IMR-90 (cell line): ENCODE measurements around the gene MORF4L1.

ENCODE experiments used
- BHLHE40 ChIP-seq: fragments of 150-350 bp; IDR thresholded peaks from 2 replicates; pipeline ENCODE4 v1.6.1; 2016; ENCODE audit warnings: mild to moderate bottlenecking, low read depth, low read length
- CEBPB ChIP-seq: IDR thresholded peaks from 2 replicates; pipeline ENCODE4 v1.6.1; 2012; ENCODE audit warnings: low read depth, low read length, improper control_type of control experiment
- CHD1 ChIP-seq: IDR thresholded peaks from 2 replicates; pipeline ENCODE4 v1.6.1; 2012; ENCODE audit warnings: low read depth, low read length, improper control_type of control experiment
- MAZ ChIP-seq: IDR thresholded peaks from 2 replicates; pipeline ENCODE4 v1.6.1; 2012; ENCODE audit warnings: low read depth, mild to moderate bottlenecking, low read length, improper control_type of control experiment, moderate library complexity, borderline replicate concordance
- MXI1 ChIP-seq: IDR thresholded peaks from 2 replicates; pipeline ENCODE4 v1.6.1; 2012; ENCODE audit warnings: low read depth, mild to moderate bottlenecking, low read length, moderate library complexity, borderline replicate concordance
- NFE2L2 ChIP-seq: fragments of 150-350 bp; IDR thresholded peaks from 2 replicates; pipeline ENCODE4 v1.6.1; 2016; ENCODE audit warnings: low read depth, mild to moderate bottlenecking, low read length
- POLR2A ChIP-seq: IDR thresholded peaks from 2 replicates; pipeline ENCODE4 v1.6.1; 2012; ENCODE audit warnings: mild to moderate bottlenecking, low read depth, low read length
- RAD21 ChIP-seq: IDR thresholded peaks from 2 replicates; pipeline ENCODE4 v1.6.1; 2012; ENCODE audit warnings: low read length, improper control_type of control experiment
- RCOR1 ChIP-seq: IDR thresholded peaks from 2 replicates; pipeline ENCODE4 v1.6.1; 2012; ENCODE audit warnings: mild to moderate bottlenecking, low read length, improper control_type of control experiment; ENCODE audit not compliant: insufficient replicate concordance
- RFX5 ChIP-seq: IDR thresholded peaks from 2 replicates; pipeline ENCODE4 v1.8.0; 2012; ENCODE audit warnings: low read depth, mild to moderate bottlenecking, low read length, moderate library complexity
- SMC3 ChIP-seq: fragments of 150-350 bp; IDR thresholded peaks from 2 replicates; pipeline ENCODE4 v1.6.1; 2016; ENCODE audit warnings: low read depth, mild to moderate bottlenecking, antibody characterized with exemption, low read length, moderate library complexity
- TF ChIP-seq, protein P1 (sequence below): conservative IDR thresholded peaks from 2 replicates; pipeline ENCODE4 v1.5.1; 2012; ENCODE audit warnings: mild to moderate bottlenecking, low read depth, low read length, improper control_type of control experiment
- TF ChIP-seq, protein P2 (sequence below): fragments of 150-350 bp; IDR thresholded peaks from 2 replicates; pipeline ENCODE4 v1.6.1; 2016; ENCODE audit warnings: low read depth, mild to moderate bottlenecking, low read length, moderate library complexity, borderline replicate concordance

DNA sequence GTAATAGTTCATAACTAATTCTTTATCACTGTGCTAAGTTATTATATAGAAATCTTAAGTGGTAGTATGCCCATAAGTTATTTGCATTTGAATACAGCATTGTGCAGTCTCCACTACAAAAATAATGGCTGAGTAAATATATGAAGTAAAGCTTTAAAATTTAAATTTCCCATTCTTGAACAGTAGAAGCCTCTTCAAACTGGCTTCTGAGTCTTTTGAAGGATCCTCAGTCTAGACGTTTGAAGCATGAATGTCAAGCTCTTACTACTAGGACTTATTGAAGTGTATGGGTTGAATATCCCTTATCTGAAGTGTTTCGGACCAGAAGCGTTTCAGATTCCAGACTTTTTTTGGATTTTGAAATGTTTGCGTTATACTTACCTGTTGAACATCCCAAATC, 16.3 kb downstream of the MORF4L1 start:
- no peak for TF ChIP-seq POLR2A
- TF ChIP-seq, protein P1, sequence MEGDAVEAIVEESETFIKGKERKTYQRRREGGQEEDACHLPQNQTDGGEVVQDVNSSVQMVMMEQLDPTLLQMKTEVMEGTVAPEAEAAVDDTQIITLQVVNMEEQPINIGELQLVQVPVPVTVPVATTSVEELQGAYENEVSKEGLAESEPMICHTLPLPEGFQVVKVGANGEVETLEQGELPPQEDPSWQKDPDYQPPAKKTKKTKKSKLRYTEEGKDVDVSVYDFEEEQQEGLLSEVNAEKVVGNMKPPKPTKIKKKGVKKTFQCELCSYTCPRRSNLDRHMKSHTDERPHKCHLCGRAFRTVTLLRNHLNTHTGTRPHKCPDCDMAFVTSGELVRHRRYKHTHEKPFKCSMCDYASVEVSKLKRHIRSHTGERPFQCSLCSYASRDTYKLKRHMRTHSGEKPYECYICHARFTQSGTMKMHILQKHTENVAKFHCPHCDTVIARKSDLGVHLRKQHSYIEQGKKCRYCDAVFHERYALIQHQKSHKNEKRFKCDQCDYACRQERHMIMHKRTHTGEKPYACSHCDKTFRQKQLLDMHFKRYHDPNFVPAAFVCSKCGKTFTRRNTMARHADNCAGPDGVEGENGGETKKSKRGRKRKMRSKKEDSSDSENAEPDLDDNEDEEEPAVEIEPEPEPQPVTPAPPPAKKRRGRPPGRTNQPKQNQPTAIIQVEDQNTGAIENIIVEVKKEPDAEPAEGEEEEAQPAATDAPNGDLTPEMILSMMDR: no peak
- TF ChIP-seq, protein P2, sequence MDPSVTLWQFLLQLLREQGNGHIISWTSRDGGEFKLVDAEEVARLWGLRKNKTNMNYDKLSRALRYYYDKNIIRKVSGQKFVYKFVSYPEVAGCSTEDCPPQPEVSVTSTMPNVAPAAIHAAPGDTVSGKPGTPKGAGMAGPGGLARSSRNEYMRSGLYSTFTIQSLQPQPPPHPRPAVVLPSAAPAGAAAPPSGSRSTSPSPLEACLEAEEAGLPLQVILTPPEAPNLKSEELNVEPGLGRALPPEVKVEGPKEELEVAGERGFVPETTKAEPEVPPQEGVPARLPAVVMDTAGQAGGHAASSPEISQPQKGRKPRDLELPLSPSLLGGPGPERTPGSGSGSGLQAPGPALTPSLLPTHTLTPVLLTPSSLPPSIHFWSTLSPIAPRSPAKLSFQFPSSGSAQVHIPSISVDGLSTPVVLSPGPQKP: no peak
- no peak for TF ChIP-seq CEBPB
- TF ChIP-seq MXI1: no peak
- TF ChIP-seq SMC3: no peak
- TF ChIP-seq NFE2L2: no peak
- TF ChIP-seq RCOR1: no peak
- TF ChIP-seq RAD21: no peak
- TF ChIP-seq RFX5: no peak
- TF ChIP-seq CHD1: no peak
- no peak for TF ChIP-seq BHLHE40
- no peak for TF ChIP-seq MAZ
